ENCODE data around the gene SYT15.
"Not testable (repeated sequence)": the region's sequence is repeated elsewhere in the genome, so short reads cannot be mapped to it uniquely, and the experiment has no call there.

SYT15 gene

DNA sequence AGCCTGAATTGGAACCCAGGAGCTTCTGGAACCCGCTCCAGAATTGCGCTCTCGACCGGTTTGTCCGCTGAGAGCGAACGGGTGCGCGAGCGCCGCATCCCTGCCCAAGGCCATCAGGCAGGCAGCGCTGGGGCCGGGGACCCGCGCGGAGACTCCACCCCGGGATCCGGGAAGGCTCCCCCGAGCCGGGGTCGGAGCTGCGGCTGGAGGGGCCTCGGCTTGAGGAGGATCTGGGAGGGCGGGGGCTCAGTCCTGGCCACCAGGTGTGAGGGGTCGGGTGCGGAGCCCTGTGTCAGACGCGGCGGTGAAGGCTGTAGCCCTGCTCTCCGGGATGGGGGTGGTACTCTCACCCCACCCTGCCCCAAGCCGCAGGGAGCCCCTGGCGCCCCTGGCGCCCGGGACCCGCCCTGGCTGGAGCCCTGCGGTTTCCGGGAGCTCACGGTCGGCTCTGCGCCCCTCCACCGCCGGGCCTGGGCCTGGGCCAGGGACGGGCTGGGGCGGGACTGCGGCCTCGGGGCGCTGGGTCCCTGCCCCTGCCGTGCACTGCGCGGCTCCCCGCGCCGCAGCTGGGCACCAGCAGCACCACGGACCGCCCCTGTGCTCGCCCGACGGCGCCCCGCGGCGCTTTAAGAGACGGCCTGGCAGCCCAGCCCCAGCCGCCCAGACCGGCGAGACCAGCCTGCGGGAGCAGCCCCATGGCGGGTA is at the start of gene SYT15:
Gene SYT15 (plus strand): TSS at position 655 of the 705 bp plus-strand sequence. CDS start 41 bp downstream, at position 696.
- H3K4me3 ChIP-seq (ENCODE audit: low read depth, low read length); in situ Hi-C loops (cut with HindIII; ENCODE audit: low sequenced_read_pairs): not testable (repeated sequence)

DNA sequence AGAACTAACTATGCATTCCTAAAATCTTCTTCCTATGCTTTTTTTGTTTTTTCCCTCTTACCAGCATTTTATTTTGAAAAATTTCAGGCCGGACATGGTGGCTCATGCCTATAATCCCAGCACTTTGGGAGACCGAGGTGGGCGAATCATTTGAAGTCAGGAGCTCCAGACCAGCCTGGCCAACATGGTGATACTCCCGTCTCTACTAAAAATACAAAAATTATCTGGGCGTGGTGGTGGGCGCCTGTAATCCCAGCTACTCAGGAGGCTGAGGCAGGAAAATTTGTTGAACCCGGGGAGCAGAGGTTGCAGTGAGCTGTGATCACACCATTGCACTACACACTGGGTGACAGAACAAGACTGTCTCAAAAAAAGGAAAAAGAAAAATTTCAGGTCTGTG is 49.2 kb upstream of the SYT15 start:
- H3K4me3 ChIP-seq (ENCODE audit: low read depth, low read length); DNase-seq (ENCODE audit: low read depth, low spot score); in situ Hi-C loops (cut with HindIII; ENCODE audit: low sequenced_read_pairs): not testable (repeated sequence)

More for the DNA sequence above, at the start of gene SYT15:
- not testable (repeated sequence) for DNase-seq (ENCODE audit: low read depth, low spot score)

DNA sequence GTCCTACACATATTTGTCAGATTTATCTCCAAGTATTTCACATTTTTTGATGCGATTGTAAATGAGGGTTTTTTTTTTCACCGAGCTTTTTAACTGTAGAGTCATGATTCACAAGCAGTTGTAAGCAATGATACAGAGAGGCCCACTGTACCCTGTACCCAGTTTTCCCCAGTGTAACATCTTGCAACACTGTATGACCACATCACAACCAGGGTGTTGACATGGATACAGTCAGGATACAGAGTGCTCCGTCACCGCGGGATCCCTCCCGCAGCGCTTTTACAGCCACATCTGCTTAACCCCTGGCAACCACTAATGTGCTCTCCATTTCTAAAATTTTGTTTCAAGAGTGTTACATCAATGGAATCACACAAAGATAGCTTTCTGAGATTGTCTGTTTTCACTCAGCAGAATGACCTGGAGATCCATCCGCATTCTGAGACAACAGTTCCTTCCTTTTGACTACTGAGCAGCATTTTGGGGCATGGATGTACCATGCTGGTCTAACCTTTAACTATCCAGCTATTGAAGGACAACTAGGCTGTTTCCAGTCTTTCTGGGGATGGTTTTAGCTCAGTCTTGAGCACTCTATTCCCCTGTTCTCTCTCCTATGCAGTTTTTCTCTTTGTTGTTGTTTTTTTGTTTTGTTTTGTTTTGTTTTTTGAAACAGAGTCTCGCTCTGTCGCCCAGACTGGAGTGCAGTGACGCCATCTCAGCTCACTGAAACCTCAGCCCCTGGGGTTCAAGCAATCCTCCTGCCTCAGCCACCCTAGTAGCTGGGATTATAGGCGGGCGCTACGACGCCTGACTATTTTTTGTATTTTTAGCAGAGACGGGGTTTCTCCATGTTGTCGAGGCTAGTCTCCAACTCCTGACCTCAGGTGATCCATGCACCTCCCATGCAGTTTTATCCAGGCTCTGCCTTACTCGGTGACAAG is 48.4 kb upstream of the SYT15 start:
- TF ChIP-seq, protein P1, sequence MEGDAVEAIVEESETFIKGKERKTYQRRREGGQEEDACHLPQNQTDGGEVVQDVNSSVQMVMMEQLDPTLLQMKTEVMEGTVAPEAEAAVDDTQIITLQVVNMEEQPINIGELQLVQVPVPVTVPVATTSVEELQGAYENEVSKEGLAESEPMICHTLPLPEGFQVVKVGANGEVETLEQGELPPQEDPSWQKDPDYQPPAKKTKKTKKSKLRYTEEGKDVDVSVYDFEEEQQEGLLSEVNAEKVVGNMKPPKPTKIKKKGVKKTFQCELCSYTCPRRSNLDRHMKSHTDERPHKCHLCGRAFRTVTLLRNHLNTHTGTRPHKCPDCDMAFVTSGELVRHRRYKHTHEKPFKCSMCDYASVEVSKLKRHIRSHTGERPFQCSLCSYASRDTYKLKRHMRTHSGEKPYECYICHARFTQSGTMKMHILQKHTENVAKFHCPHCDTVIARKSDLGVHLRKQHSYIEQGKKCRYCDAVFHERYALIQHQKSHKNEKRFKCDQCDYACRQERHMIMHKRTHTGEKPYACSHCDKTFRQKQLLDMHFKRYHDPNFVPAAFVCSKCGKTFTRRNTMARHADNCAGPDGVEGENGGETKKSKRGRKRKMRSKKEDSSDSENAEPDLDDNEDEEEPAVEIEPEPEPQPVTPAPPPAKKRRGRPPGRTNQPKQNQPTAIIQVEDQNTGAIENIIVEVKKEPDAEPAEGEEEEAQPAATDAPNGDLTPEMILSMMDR (IDR thresholded peaks at IDR 0.05; ENCODE audit: low read depth, low read length) = no peak
- H3K4me3 ChIP-seq (ENCODE audit: low read depth, low read length) = no peak overlapping the region
- DNase-seq (ENCODE audit: low read depth, low spot score) = peak; percentile 96
- in situ Hi-C loops (cut with HindIII; ENCODE audit: low sequenced_read_pairs) = no loop called here

DNA sequence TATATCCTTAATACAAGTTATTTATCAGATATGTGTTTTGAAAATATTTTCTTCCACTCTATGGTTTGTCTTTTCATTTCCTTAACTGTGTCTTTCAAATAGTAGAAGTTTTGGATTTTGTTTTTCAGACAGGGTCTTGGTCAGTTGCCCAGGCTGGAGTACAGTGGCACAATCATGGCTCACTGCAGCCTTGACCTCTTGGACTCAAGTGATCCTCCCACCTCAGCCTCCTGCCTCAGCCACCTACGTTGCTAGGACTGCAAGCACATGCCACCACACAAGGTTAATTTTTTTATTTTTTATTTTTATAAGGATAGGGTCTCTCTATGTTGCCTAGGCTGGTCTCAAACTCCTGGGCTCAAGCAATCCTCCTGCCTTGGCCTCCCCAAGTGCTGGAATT is 46.7 kb upstream of the SYT15 start:
- in situ Hi-C loops (cut with HindIII; ENCODE audit: low sequenced_read_pairs); DNase-seq (ENCODE audit: low read depth, low spot score); H3K4me3 ChIP-seq (ENCODE audit: low read depth, low read length): not testable (repeated sequence)

DNA sequence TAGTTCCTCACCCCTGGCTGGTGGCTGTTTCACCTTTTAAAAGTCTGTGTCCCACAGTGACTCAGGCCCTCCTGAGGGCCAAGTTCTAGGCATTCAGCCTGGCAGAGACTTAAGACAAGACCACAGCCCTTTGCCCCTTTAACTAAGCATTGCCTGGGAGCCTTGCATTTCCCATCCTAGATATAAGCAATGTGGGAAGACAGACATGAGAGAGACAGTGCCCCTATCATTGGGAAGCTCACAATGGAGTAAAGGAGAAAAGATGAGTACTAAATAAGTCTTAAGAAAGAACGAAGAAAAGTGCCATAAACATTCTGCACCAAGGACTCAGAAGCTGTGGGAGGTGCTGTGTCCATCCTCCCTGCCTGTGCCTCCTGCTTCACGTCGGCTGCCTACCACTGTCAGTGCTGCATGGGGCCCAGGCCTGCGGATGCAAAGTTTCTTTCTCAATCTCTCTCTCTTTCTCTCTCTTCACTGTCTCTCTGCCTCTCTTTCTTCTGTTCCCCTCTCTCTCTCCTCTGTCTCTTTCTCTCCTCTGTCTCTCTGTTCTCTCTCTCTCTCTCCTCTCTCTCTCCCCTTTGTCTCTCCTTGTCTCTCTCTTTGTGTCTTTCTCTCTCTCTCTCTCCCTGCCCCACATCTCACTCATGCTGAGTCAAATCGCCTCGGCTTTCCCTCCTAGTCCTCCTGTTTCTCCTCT is 44.0 kb upstream of the SYT15 start:
- TF ChIP-seq, protein P1 (IDR thresholded peaks at IDR 0.05; ENCODE audit: low read depth, low read length) = no peak
- no peak for DNase-seq (ENCODE audit: low read depth, low spot score)
- no peak overlapping the region for H3K4me3 ChIP-seq (ENCODE audit: low read depth, low read length)
- in situ Hi-C loops (cut with HindIII; ENCODE audit: low sequenced_read_pairs) = no loop called here

DNA sequence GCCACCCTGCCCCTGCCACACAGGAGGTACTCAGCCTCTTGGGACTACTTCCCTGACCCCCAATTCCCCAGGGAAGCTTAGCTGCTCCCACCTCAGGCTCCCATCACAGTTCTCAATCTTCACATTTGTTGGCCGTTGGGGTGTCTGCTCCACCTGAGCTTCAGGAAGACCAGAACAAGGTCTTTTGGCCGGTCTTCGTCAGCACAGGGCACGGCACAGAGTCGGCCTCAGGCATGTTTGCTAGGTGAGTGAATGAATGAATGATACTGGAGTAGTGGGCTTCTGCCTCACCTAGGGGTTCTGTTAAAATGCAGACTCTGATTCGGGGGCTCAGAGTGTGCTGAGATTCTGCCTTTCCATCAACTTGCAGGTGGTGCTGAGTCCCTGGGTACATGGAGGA is 42.8 kb upstream of the SYT15 start:
- DNase-seq (ENCODE audit: low read depth, low spot score) = no peak
- TF ChIP-seq, protein P1 (IDR thresholded peaks at IDR 0.05; ENCODE audit: low read depth, low read length) = no peak
- H3K4me3 ChIP-seq (ENCODE audit: low read depth, low read length) = no peak overlapping the region
- in situ Hi-C loops (cut with HindIII; ENCODE audit: low sequenced_read_pairs) = no loop called here

DNA sequence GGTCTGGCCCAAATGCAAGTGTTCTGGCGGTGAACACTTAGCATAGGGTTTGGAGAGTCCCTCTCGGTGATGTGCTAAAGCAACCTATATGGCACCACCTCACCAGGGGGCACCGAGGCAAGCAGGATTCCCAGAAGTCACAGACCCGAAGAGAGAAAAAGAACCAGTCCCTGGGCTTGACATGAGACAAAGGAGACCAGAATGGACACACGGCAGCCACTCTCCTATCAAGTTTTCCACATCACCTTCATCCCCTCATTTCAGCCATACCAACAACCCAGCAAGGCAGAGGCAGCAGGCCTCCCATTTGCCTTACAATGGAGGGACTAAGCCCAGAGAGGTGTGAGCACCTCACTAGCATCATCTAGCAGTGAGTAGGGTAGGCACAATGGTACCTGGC is 42.1 kb upstream of the SYT15 start:
- in situ Hi-C loops (cut with HindIII; ENCODE audit: low sequenced_read_pairs) = no loop called here
- no peak for DNase-seq (ENCODE audit: low read depth, low spot score)
- H3K4me3 ChIP-seq (ENCODE audit: low read depth, low read length) = no peak overlapping the region
- TF ChIP-seq, protein P1 (IDR thresholded peaks at IDR 0.05; ENCODE audit: low read depth, low read length) = no peak

All from astrocyte of the spinal cord (primary cell).